GM19099 (cell line): ENCODE results near the gene AGBL4.

Experiments
- POLR2A ChIP-seq: IDR thresholded peaks from 3 replicates; pipeline ENCODE4 v1.6.1; 2011; ENCODE audit warnings: low read depth; ENCODE audit not compliant: insufficient read length; ENCODE audit errors: extremely low read depth

Gene AGBL4

DNA sequence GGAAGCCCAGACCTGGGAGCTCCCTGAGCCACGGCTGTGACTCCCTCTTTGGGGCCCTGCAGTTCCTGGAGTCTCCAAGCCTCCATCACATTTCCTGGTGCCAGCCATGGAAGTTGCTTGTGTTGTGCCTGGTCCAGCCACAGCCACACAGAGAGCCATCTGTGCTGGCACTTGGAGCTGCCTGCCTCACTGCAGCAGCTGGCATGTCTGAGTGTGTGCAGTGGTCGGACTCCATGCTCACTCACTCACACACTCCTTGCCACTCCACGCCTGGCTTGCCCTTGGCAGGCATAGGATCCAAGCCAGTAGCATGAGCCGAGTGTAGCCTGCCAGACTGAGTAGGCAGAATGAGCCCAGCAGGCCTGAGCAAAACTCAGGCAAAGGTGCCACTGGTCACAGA, 730.7 kb downstream of the AGBL4 start:
- TF ChIP-seq POLR2A: no peak

DNA sequence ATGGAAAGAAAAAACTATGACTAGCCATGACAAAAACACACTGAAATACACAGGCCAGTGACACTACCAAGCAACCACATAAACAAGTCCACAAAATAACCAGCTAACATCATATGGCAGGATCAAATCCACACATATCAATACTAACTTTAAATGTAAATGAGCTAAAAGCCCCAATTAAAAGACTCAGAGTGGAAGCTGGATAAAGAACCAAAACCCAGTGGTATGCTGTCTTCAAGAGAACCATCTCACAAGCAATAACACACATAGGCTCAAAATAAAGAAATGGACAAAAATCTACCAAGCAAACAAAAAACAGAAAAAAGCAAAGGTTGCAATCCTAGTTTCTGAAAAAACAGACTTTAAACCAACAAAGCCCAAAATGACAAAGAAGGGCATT, 770.8 kb downstream of the AGBL4 start:
- no peak for TF ChIP-seq POLR2A

- no peak for TF ChIP-seq POLR2A
Measured at GRCh38 chr1:49251019-49251784, 772.6 kb downstream of the AGBL4 start.

- TF ChIP-seq POLR2A: no peak
Measured at GRCh38 chr1:49240709-49241221, 783.0 kb downstream of the AGBL4 start.

DNA sequence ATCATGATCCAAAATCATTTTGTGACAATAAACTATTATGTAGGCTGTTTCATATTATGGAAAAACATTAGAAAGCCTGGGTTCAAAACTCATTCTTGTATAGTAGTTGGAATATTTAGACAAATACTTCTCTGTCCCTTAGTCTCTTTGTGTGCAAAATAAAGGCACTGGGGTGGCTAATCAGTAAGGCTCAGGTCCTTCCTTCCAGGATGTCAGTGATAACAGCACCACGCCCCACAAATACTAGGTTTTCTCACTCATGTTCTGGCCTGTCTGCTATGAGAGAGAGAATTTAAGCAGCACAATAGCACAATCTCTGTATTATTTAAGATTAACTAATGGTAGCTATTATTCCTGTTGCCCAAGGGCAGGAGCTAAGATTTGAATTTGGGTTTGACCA, 788.8 kb downstream of the AGBL4 start:
- TF ChIP-seq POLR2A: no peak

- TF ChIP-seq POLR2A: no peak
Measured at GRCh38 chr1:49229555-49229954, 794.2 kb downstream of the AGBL4 start.

DNA sequence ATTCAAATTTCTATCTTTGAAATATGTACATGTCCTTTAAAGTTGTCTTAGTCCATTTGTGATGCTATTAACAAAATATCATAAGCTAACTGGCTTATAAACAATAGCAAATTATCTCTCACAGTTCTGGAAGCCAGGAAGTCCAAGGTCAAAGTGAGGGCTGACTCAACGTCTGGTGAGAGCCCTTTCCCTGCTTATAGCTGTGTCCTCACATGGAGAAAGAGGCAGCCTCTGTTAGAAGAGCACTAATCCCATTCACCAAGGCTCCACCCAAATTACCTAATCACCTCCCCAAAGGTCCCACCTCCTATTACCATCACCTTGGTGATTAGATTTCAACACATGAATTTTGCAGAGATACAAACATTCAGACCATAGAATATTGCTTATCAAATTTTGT, 797.0 kb downstream of the AGBL4 start:
- no peak for TF ChIP-seq POLR2A

GRCh38 chr1:49225464-49225863, 798.3 kb downstream of the AGBL4 start:
- no peak for TF ChIP-seq POLR2A

GRCh38 chr1:49213301-49213700, 810.5 kb downstream of the AGBL4 start:
- no peak for TF ChIP-seq POLR2A

GRCh38 chr1:49208712-49209111, 815.0 kb downstream of the AGBL4 start:
- TF ChIP-seq POLR2A: no peak

DNA sequence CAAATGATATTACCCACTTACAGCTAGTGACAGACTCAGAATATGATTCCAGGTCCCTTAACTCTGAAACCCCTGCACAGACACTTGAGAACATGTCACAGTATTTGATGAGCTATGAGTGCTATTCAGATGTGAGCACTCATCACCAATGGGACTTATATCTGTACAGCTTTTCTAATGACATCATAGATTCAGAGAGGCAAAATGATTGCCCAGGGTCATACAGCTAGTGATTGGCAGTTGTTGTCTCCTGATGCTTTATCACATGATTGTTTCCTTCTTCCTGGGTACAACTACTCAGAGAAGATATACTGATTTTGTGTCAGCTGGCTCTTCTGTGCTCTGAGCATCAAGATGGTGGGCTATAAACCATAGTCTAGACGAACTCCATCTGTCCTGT, 819.0 kb downstream of the AGBL4 start:
- no peak for TF ChIP-seq POLR2A

DNA sequence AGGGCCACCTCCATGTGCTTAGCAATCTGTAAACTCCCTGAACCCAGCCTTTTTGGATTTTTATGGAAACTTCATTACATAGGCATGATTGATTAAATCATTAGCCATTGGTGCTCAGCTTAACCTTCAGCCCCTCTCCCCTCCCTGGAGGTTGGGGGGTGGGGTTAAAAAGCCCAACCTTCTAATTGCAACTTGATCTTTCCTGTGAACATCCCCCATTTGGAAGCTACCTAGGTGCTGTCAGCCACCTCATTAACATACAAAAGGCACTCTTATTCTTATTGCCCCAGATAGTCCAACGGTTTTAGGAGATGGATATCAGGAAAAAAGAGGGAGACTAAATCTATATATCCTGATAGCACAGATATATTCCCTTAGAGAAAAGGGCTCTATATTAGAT, 823.0 kb downstream of the AGBL4 start:
- TF ChIP-seq POLR2A: no peak

DNA sequence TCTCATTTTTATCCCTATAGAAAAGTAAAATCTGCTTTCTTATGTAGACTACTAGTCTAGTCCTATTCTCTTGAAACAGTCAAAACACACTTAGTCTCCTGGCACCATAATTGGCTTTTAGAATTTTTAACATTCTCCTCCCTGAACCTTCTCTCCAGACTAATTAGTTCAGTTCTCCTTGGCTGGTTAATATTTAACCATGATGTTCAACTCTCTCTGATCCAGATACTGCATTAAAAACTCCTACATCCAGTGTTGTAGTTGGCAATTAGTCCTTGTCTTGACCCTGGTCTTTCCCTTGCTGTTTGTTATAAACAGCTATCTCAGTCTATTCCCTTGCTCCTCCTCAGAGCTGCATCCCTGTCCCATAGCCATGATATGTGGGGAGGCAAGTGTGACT, 824.2 kb downstream of the AGBL4 start:
- no peak for TF ChIP-seq POLR2A

GRCh38 chr1:49197081-49197480, 826.7 kb downstream of the AGBL4 start:
- TF ChIP-seq POLR2A: no peak

DNA sequence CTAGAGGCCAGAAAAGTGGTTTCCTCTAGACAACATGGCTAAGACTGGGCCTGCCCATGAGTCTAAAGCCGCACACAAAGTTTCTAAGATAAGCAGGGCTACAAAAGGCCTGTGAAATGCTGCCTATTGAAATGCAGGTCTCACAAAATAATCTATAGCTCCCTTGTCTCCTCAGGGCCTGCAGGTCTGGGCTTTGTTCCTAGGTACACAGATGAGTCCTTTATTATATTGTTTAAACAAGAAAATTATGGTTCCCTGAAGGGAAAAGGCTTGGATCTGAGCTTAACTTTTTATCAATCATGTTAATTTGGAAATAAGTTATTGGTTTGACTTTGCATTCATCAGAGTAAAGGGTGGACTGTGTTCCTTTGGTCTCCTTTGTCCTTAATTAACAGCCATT, 833.6 kb downstream of the AGBL4 start:
- no peak for TF ChIP-seq POLR2A

DNA sequence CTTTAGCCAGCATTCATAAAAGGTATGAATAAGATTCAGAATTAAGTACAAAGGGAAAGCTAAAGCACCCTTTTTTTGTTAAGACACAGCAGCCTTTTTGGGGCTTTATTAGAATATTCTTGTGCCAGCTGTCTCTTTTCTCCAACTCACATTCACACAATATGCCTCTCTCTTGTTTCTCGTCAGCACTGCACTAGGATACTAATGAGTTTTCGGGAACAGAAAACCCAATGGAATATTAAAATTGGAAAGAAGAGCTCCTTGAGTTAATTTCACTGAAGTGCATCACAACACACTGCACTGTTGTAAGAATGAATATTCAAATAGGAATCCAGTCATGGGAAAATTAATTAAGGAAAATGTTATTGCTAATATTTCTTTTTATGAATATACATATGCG, 836.7 kb downstream of the AGBL4 start:
- TF ChIP-seq POLR2A: no peak
